NCI-H1092 treated with DMSO at 0.1 percent for 48 hours (cell line): ENCODE data around the gene MEAF6.

Experiments used
- DNase-seq: peaks from one replicate; lab custom pipeline; 2025; lab: John Stamatoyannopoulos, UW

Gene MEAF6

DNA sequence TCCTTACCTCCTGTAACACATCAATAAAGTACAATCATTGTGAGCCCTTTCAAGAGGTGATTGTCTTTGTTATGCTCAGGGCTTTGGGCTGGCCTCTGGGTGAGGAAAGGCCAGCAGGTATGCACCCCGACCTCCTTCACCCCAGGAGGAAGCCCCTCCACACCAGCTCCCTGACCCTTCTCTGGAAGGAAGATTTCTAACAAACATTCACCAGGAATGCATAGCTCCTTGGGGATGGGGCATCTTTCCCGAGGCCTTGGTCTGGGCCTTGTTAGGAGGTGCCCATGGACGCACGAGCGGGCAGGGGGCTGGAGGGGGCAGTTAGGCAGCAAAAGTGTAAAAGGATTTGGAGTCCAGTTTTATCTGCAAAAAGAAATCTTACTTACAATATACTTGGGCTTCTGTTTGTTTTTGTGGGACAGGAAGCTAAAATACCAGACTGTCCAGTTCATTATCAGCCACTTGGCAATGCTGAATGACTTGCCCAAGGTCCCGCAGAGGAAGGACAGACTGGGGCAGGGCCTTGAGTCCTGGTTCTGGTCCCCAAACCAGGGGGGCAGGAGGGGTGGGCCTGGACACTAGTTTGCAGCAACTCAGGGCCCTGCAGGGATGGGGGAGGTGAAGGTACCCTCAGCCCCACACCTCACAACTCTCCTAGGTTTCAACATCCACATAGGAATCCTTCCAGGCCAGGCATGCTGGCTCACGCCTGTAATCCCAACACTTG, 30.1 kb downstream of the MEAF6 start:
- DNase-seq = no peak

- no peak for DNase-seq
Observed at GRCh38 chr1:37483785-37484184, 30.8 kb downstream of the MEAF6 start.

DNA sequence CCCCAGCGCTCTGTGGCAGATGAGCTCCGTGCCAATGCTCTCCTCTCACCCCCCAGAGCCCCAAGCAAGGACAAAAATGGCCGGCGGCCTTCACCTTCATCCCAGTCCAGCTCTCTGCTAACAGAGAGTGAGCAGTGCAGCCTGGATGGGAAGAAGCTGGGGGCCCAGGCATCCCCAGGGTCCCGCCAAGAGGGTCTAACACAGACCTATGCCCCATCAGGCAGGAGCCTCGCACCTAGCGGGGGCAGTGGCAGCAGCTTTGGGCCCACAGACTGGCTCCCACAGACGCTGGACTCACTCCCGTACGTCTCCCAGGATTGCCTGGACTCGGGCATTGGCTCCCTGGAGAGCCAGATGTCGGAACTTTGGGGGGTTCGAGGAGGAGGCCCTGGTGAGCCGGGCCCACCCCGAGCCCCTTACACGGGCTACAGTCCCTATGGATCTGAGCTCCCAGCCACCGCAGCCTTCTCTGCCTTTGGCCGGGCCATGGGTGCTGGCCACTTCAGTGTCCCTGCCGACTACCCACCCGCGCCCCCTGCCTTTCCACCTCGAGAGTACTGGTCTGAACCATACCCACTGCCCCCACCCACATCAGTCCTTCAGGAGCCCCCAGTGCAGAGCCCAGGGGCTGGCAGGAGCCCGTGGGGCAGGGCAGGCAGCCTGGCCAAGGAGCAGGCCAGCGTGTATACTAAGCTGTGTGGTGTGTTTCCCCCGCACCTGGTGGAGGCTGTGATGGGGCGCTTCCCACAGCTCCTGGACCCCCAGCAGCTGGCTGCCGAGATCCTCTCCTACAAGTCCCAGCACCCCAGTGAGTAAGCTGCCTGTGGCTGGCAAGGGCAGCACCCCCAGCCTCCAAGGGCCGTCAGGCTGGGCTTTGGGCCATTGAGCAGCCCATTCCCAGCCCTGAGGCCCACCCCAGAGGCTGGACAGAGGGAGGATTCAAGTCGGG, 31.5 kb downstream of the MEAF6 start:
- no peak for DNase-seq

DNA sequence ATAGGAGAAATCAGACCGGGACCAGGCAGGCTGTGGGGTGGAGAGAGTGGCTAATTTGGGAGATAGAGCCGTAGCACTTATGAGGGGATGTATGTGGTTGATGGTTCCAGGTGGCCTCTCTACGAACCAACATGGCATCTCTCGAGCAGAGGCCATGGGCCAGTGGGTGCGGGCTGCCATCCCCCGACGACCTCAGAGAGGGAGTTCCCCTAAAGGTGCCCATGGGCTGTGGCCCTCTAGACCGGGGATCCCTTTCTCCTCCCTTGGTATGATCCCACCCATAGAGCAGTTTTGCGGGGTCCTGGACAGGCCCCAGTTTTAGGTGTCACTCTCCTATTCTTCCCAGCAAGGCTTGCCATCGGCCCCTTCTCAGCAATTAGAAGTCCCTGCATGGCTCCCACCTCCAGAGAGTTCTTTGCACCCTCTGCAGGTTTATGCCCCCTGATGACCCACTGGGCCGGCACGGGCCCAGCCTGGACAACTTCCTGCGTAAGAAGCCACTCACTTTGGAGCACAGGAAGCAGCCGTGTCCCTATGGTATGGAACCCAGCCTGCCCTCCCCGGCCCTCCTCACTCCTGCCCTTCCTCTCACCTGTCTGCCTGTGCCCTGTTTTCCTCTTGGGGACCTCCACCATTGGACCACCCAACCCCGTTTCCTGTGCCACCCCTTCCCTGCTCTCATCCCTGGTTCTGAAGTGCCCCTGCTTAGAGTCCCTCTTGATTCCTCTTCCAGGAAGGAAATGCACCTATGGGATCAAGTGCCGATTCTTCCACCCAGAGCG, 32.4 kb downstream of the MEAF6 start:
- no peak for DNase-seq

GRCh38 chr1:37481289-37482003, 33.1 kb downstream of the MEAF6 start:
- DNase-seq = no peak

DNA sequence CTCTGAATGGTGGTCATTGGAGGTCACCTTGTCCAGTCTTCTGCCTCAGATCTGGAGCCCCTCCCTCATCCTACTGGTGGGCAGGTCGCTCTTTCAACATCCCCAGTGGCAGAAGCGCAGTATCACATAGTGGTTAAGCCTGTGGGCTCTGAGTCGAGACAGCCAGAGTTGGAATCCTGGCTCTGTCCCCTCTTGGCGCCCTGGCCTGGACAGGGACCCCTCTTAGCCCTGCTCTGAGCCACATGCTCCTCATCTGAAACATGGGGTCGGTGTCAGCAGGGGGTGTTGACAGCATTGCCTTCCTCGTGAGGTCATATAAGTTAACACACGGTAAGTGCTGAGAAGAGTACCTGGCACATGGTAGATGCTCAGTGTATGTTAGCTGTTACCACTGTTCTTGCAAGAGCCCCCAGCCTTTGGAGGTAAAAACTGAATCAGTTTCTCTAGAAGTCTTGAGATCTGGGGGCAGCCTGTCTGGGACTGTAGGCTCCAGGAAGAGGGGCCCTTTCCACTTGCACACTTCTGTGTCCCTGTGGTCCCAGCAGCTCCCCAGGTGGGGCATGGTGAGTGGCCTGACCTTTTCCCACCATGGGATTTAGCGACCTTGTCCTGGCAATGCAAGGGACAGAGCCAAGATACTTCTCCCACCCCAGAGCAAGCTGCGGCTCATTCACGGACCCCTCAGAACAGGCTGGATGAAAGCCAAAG, 33.8 kb downstream of the MEAF6 start:
- DNase-seq = no peak

- DNase-seq = no peak
Observed at GRCh38 chr1:37480125-37480466, 34.5 kb downstream of the MEAF6 start.

- no peak for DNase-seq
Observed at GRCh38 chr1:37479255-37480124, 35.1 kb downstream of the MEAF6 start.

DNA sequence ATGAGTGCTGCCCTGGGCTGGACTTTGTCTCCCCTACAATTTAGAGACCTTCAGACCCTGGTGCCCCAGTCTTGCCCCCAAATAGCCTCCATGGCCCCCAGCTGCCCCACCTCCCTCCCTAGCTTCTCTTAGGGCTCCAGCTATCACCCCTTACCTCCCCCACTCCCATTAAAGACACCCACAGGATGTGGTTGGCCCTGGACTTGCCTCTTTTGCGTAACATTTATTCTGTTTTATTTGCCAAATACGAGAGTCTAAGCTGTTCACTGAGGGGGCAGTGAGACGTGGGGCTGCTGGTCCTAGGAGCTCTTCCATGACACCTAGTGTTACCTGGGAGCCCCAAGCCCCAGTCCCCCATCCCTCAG, 35.7 kb downstream of the MEAF6 start:
- no peak for DNase-seq

DNA sequence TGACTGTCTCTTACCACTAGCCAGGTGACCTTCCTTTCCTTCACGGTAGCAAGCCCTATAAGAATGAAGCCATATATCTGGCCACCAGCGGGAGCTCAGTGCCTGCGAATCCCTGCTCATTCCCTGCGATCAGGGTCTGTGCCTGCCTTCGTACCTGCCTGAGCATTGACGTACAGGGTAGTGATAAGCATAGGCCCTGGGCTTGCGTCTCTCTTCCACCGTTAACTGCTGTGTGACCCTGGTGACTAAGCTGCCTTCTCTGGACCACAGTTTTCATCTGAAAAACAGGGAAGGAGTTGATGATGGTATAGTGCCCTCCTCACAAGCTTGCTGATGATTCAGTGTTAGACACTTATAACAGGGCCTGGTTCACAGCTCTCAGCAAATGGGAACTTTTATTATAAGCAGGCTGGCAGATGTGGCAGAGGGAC, 36.1 kb downstream of the MEAF6 start:
- no peak for DNase-seq

DNA sequence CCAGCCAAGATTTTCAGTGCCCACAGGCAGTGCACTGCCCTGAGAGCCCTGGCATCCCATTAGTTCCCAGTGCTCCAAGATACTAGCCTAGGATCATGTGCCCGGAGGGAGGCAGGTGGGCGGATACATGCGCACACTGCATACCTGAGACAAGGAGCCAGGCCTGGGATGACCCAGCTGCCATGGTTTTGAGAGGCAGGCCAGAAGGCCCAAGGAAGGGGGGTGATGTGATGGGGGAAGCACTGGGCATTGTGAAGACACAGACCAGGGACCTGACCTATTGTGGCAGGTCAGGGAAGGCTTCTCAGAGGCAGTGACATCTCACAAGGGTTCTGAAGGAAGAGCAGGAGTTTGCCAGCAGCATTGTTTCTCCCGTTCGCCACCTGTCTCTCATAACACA, 36.6 kb downstream of the MEAF6 start:
- no peak for DNase-seq

- DNase-seq = no peak
Observed at GRCh38 chr1:37477198-37477931, 37.2 kb downstream of the MEAF6 start.

- DNase-seq = no peak
Observed at GRCh38 chr1:37476460-37477197, 37.9 kb downstream of the MEAF6 start.

DNA sequence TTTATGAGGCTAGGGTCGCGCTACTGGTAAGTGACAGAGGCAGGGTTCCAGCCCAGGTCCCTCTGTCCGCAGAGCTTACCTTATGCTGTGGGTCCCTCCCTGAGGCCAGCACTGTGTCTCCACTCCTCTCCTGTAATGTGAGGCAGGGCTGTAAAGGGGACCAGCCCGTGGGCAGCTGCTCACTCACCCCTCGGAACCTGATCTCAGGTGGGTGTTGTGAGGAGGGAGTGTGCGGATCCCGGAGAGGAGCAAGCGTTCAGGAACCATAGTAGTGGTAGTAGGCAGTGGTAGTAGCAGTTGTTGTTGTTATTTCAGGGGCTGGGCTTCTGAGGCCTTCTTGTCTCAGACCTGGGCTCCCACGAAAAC, 38.5 kb downstream of the MEAF6 start:
- DNase-seq = no peak

DNA sequence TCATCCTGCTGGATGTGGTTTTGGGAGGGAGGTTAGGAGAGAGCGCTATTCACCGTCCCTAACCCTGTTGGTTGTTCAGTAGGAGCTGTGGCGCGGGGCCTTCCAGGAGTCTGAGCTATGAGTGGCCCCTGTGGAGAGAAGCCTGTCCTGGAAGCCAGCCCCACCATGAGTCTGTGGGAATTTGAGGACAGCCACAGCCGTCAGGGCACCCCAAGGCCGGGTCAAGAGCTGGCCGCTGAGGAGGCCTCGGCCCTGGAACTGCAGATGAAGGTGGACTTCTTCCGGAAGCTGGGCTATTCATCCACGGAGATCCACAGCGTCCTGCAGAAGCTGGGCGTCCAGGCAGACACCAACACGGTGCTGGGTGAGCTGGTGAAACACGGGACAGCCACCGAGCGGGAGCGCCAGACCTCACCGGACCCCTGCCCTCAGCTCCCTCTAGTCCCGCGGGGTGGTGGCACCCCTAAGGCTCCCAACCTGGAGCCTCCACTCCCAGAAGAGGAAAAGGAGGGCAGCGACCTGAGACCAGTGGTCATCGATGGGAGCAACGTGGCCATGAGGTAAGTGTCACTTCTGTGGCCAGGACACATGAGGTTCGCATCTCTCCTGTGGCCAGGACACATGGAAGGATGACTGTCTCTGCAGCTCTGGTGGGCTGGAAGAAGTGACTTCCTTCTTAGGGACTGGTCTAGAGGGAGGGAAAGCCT, 39.0 kb downstream of the MEAF6 start:
- DNase-seq = no peak

GRCh38 chr1:37474697-37475379, 39.7 kb downstream of the MEAF6 start:
- no peak for DNase-seq

- peak; percentile 73 for DNase-seq
Observed at GRCh38 chr1:37474046-37474696, 40.4 kb downstream of the MEAF6 start, which contains the start of gene ZC3H12A. TSS of gene ZC3H12A (plus strand) at chr1:37474580. CDS start at chr1:37475497, 917 bp downstream.
